Measurements from ENCODE around the gene LRPAP1. TPM values are rescaled to one million over a fixed set of nuclear protein-coding genes. Genes with fewer than 3 reads are reported as not detected.

The LRPAP1 gene
- polyA plus RNA-seq, 1 donor from 2014 or later: 91.1 TPM

DNA sequence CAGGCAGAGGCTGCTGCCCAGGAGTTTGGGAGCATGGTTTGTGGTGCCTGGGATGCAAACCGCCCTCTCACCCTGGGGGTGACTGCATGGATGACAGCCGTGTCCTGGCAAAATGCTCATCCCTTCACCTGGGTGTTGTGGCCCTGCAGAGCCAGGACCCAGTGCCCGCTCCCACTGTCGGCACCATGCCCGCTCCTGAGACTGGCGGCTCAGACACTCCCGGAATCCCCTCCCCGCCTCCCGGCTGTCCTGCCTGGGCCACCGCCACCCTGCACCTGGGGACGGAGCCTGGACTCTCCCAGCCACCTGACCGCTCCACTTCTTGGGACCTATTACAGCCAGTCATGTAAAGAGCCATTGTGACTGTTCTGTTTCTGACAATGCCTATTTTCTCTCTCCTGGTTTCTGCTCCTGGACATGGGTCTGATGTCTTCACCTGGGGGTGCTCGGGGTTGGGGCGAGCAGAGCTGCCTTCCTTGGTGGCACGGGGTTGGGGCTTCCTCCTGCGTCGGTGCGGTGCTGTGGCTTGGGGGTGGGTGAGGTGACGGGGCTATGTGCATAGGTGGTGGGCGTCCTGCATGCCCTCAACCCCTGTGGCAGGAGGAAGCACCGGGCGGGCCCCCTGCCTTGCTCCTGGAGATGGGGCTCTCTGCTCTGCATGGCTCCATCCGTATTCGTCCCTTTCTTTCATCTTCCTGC is 30.9 kb downstream of the LRPAP1 start:
- Histone ChIP-seq H3K4me2 (ENCODE audit: low read length) (no peak overlapping the region), H3K27me3 (ENCODE audit: insufficient read depth, low read depth, low read length) (no peaks in the 10 kb centered on the region), H3K27ac (ENCODE audit: low read length) (no peak overlapping the region), H2AFZ (ENCODE audit: low read depth, low read length) (no peak overlapping the region), H3K79me2 (replicated peaks; ENCODE audit: insufficient read depth, low read length) (no peaks in the 10 kb centered on the region), H3K9ac (ENCODE audit: low read length) (no peak overlapping the region), H3K4me3 (ENCODE audit: low read length) (no peak overlapping the region), H3K9me3 (ENCODE audit: low read length) (no peaks in the 10 kb centered on the region), H3F3A (ENCODE audit: insufficient read depth, low read length, poor library complexity, severe bottlenecking) (no peaks in the 10 kb centered on the region), H3K36me3 (ENCODE audit: insufficient read depth, low read length) (no peaks in the 10 kb centered on the region), H4K20me1 (ENCODE audit: insufficient read depth) (no peaks in the 10 kb centered on the region), H3K9me2 (ENCODE audit: insufficient read depth, low read length) (no peaks in the 10 kb centered on the region)
- TF ChIP-seq, protein P1, sequence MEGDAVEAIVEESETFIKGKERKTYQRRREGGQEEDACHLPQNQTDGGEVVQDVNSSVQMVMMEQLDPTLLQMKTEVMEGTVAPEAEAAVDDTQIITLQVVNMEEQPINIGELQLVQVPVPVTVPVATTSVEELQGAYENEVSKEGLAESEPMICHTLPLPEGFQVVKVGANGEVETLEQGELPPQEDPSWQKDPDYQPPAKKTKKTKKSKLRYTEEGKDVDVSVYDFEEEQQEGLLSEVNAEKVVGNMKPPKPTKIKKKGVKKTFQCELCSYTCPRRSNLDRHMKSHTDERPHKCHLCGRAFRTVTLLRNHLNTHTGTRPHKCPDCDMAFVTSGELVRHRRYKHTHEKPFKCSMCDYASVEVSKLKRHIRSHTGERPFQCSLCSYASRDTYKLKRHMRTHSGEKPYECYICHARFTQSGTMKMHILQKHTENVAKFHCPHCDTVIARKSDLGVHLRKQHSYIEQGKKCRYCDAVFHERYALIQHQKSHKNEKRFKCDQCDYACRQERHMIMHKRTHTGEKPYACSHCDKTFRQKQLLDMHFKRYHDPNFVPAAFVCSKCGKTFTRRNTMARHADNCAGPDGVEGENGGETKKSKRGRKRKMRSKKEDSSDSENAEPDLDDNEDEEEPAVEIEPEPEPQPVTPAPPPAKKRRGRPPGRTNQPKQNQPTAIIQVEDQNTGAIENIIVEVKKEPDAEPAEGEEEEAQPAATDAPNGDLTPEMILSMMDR (IDR thresholded peaks at IDR 0.05; ENCODE audit: poor library complexity, severe bottlenecking): no peak
- TF ChIP-seq EZH2 (IDR thresholded peaks at IDR 0.05; ENCODE audit: borderline replicate concordance, insufficient read depth, low read length, poor library complexity, severe bottlenecking) (no peak), EP300 (conservative IDR thresholded peaks at IDR 0.05; ENCODE audit: poor library complexity, severe bottlenecking) (no peak), RAD21 (conservative IDR thresholded peaks at IDR 0.05) (no peak), SMC3 (conservative IDR thresholded peaks at IDR 0.05; ENCODE audit: poor library complexity) (no peak), POLR2AphosphoS5 (IDR thresholded peaks at IDR 0.05) (no peak), MXI1 (conservative IDR thresholded peaks at IDR 0.05; ENCODE audit: poor library complexity, severe bottlenecking) (no peak), TAF1 (IDR thresholded peaks at IDR 0.05; ENCODE audit: low read depth) (no peak)
- TF ChIP-seq, protein P2, sequence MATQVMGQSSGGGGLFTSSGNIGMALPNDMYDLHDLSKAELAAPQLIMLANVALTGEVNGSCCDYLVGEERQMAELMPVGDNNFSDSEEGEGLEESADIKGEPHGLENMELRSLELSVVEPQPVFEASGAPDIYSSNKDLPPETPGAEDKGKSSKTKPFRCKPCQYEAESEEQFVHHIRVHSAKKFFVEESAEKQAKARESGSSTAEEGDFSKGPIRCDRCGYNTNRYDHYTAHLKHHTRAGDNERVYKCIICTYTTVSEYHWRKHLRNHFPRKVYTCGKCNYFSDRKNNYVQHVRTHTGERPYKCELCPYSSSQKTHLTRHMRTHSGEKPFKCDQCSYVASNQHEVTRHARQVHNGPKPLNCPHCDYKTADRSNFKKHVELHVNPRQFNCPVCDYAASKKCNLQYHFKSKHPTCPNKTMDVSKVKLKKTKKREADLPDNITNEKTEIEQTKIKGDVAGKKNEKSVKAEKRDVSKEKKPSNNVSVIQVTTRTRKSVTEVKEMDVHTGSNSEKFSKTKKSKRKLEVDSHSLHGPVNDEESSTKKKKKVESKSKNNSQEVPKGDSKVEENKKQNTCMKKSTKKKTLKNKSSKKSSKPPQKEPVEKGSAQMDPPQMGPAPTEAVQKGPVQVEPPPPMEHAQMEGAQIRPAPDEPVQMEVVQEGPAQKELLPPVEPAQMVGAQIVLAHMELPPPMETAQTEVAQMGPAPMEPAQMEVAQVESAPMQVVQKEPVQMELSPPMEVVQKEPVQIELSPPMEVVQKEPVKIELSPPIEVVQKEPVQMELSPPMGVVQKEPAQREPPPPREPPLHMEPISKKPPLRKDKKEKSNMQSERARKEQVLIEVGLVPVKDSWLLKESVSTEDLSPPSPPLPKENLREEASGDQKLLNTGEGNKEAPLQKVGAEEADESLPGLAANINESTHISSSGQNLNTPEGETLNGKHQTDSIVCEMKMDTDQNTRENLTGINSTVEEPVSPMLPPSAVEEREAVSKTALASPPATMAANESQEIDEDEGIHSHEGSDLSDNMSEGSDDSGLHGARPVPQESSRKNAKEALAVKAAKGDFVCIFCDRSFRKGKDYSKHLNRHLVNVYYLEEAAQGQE (IDR thresholded peaks at IDR 0.05; ENCODE audit: borderline replicate concordance): no peak

DNA sequence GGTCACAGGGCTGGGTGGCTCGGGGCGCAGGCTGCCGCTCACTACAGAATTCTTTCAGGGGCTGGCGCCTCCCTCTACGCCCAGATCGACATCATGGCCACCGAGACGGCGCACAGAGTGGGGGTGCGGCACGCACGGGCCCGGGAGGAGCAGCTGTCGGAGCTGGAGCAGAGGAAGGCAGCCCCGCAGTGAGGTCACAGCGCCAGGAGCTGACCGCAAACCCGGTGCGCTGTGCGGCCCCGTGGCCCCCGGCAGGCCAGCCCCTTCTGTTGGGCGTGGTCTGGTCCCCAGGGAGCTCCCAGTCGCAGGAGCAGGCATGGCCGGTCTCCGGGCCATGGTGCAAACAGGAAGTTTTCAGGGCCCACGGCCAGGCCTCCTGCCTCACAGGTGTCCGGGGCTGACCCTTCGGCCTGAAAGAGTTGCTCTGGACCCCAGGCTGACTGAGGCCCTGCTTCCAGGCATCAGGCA is 31.6 kb downstream of the LRPAP1 start:
- no peaks in the 10 kb centered on the region for H3K9me3 ChIP-seq (ENCODE audit: low read length)
- no peak overlapping the region for H3K9ac ChIP-seq (ENCODE audit: low read length)
- no peak overlapping the region for H2AFZ ChIP-seq (ENCODE audit: low read depth, low read length)
- no peaks in the 10 kb centered on the region for H3K36me3 ChIP-seq (ENCODE audit: insufficient read depth, low read length)
- no peaks in the 10 kb centered on the region for H4K20me1 ChIP-seq (ENCODE audit: insufficient read depth)
- no peaks in the 10 kb centered on the region for H3K9me2 ChIP-seq (ENCODE audit: insufficient read depth, low read length)
- H3K4me3 ChIP-seq (ENCODE audit: low read length): no peak overlapping the region
- H3K79me2 ChIP-seq (replicated peaks; ENCODE audit: insufficient read depth, low read length): no peaks in the 10 kb centered on the region
- H3F3A ChIP-seq (ENCODE audit: insufficient read depth, low read length, poor library complexity, severe bottlenecking): no peaks in the 10 kb centered on the region
- H3K27ac ChIP-seq (ENCODE audit: low read length): no peak overlapping the region
- H3K4me2 ChIP-seq (ENCODE audit: low read length): no peak overlapping the region
- no peaks in the 10 kb centered on the region for H3K27me3 ChIP-seq (ENCODE audit: insufficient read depth, low read depth, low read length)
- TF ChIP-seq EZH2 (IDR thresholded peaks at IDR 0.05; ENCODE audit: borderline replicate concordance, insufficient read depth, low read length, poor library complexity, severe bottlenecking) (no peak), POLR2AphosphoS5 (IDR thresholded peaks at IDR 0.05) (no peak), TAF1 (IDR thresholded peaks at IDR 0.05; ENCODE audit: low read depth) (no peak), RAD21 (conservative IDR thresholded peaks at IDR 0.05) (no peak), MXI1 (conservative IDR thresholded peaks at IDR 0.05; ENCODE audit: poor library complexity, severe bottlenecking) (no peak), EP300 (conservative IDR thresholded peaks at IDR 0.05; ENCODE audit: poor library complexity, severe bottlenecking) (no peak), SMC3 (conservative IDR thresholded peaks at IDR 0.05; ENCODE audit: poor library complexity) (no peak)
- TF ChIP-seq, protein P1 (IDR thresholded peaks at IDR 0.05; ENCODE audit: poor library complexity, severe bottlenecking): no peak
- TF ChIP-seq, protein P2 (IDR thresholded peaks at IDR 0.05; ENCODE audit: borderline replicate concordance): no peak
